Thyroid gland (tissue), 4 donors: ENCODE data around the gene MB21D2.

Experiments used
- POLR2A ChIP-seq, 2 donors: fragments of 450-650 bp; IDR thresholded peaks; one replicate each; pipeline ENCODE4 v1.6.1; 2017; ENCODE audit warnings: antibody characterized with exemption in 2 of 2, mild to moderate bottlenecking in 2 of 2, moderate library complexity in 1 of 2
- TF ChIP-seq, protein P1 (sequence below), 6 experiments: fragments of 200-600 bp in 3 of 6; fragments of 450-650 bp in 3 of 6; sonication (generic) in 3 of 6; IDR thresholded peaks; one replicate each; pipeline ENCODE4 v1.5.1; 2016 to 2019; ENCODE audit warnings: antibody characterized with exemption in 6 of 6, mild to moderate bottlenecking in 2 of 6, inconsistent platforms in 1 of 6, moderate library complexity in 1 of 6

DNA sequence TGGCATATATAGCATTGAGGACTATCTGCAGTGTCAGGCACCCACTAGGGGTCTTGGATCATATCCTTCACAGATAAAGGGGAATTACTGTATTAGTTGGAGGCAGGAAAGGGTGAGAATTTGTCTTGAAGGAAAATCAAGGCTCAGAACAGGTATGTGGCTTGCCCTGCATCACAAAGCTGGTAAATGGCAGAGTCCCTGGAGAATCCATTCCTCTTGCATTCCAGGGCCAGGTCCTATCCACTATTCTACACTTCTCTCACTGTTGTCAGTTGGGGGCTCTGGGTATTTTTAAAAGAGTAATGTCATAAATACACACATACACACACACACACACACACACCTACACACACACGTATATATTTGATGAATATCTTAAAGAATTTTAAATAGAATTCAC is 170.5 kb downstream of the MB21D2 start:
- TF ChIP-seq, protein P1, sequence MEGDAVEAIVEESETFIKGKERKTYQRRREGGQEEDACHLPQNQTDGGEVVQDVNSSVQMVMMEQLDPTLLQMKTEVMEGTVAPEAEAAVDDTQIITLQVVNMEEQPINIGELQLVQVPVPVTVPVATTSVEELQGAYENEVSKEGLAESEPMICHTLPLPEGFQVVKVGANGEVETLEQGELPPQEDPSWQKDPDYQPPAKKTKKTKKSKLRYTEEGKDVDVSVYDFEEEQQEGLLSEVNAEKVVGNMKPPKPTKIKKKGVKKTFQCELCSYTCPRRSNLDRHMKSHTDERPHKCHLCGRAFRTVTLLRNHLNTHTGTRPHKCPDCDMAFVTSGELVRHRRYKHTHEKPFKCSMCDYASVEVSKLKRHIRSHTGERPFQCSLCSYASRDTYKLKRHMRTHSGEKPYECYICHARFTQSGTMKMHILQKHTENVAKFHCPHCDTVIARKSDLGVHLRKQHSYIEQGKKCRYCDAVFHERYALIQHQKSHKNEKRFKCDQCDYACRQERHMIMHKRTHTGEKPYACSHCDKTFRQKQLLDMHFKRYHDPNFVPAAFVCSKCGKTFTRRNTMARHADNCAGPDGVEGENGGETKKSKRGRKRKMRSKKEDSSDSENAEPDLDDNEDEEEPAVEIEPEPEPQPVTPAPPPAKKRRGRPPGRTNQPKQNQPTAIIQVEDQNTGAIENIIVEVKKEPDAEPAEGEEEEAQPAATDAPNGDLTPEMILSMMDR (IDR thresholded peaks at IDR 0.05), result no peak
- TF ChIP-seq POLR2A (IDR thresholded peaks at IDR 0.05), result no peak
